GM12878 (cell line): Measurements from ENCODE around the gene EBLN2. TPM values are rescaled to one million over a fixed set of nuclear protein-coding genes. Genes with fewer than 3 reads are reported as not detected.

Source experiments
- ATAC-seq: fragments of 200-7000 bp; cut with Tn5 transposase; 3 replicates; pipeline ENCODE4 v1.9.1; 2020; ENCODE audit warnings: mild to moderate bottlenecking, moderate library complexity
- BruUV-seq: library from RNA; stranded (reverse); fragments of 400-500 nt; replicated peaks from 2 replicates; lab custom pipeline; 2021; lab: Mats Ljungman, UMichigan
- CTCF ChIA-PET: fragments of 300-600 bp; sonication (Branson Sonifier 250); formaldehyde crosslinking; extraction: SDS; loops from one replicate; lab custom pipeline; 2021; ENCODE audit warnings: inconsistent platforms; lab: Yijun Ruan, JAX
- POLR2A ChIA-PET: fragments of 350-600 bp; formaldehyde crosslinking; extraction: SDS; loops from one replicate; lab custom pipeline; 2021; ENCODE audit warnings: inconsistent platforms; lab: Charles Lee
- RAD21 ChIA-PET: fragments of 300-600 bp; sonication (Branson Sonifier 250); formaldehyde crosslinking; loops from one replicate; lab custom pipeline; 2023; ENCODE audit warnings: antibody characterized with exemption; ENCODE audit not compliant: unreplicated experiment; lab: Charles Lee
- SMC1A ChIA-PET: fragments of 300-600 bp; sonication (Branson Sonifier 250); formaldehyde crosslinking; loops from one replicate; lab custom pipeline; 2023; ENCODE audit not compliant: unreplicated experiment, uncharacterized antibody; lab: Charles Lee
- DNase-seq: peaks from one replicate; pipeline ENCODE4 v3.0.0-alpha.2; 2011; ENCODE audit warnings: low read depth, low spot score
- FAIRE-seq: peaks from 3 replicates; lab custom pipeline; 2011; peaks lifted over from hg19 to GRCh38; lab: Jason Lieb, UNC
- H2AFZ ChIP-seq: 2 replicates; pipeline ENCODE4 v1.6.0; 2011; ENCODE audit warnings: low read depth, low read length, control low read depth; ENCODE audit not compliant: control insufficient read depth
- H3K27ac ChIP-seq: 2 replicates; pipeline ENCODE4 v1.5.1; 2011; ENCODE audit warnings: control low read depth; ENCODE audit not compliant: control insufficient read depth, insufficient read depth
- H3K27me3 ChIP-seq, 2 experiments: replicated peaks in 1 of 2; 2 replicates each; pipeline versions ENCODE4 v1.6.0 to v1.6.1; 2011; ENCODE audit warnings: low read length in 1 of 2; ENCODE audit not compliant: control insufficient read depth in 2 of 2, insufficient read depth in 2 of 2
- H3K36me3 ChIP-seq, 2 experiments: 2 replicates each; pipeline ENCODE4 v1.5.1; 2011; ENCODE audit warnings: low read length in 1 of 2; ENCODE audit not compliant: control insufficient read depth in 2 of 2, insufficient read depth in 2 of 2
- H3K4me1 ChIP-seq: 2 replicates; pipeline ENCODE4 v1.6.1; 2011; ENCODE audit warnings: mild to moderate bottlenecking, low read length, moderate library complexity, mixed read lengths; ENCODE audit not compliant: control insufficient read depth, insufficient read depth
- H3K4me2 ChIP-seq: 2 replicates; pipeline ENCODE4 v1.6.0; 2011; ENCODE audit warnings: control low read depth; ENCODE audit not compliant: control insufficient read depth, insufficient read depth
- H3K4me3 ChIP-seq: fragments of 200-600 bp; sonication (generic); 2 replicates; pipeline ENCODE4 v1.5.1; 2016
- H3K79me2 ChIP-seq: 2 replicates; pipeline ENCODE4 v1.6.0; 2011; ENCODE audit warnings: low read length; ENCODE audit not compliant: control insufficient read depth, insufficient read depth
- H3K9ac ChIP-seq: 2 replicates; pipeline ENCODE4 v1.8.0; 2011; ENCODE audit warnings: low read length, control low read depth, mixed read lengths; ENCODE audit not compliant: control insufficient read depth, insufficient read depth
- H3K9me3 ChIP-seq: replicated peaks from 3 replicates; pipeline ENCODE4 v1.5.1; 2011; ENCODE audit warnings: mild to moderate bottlenecking, low read length; ENCODE audit not compliant: control insufficient read depth, insufficient read depth
- H4K20me1 ChIP-seq: 2 replicates; pipeline ENCODE4 v1.6.0; 2011; ENCODE audit not compliant: control insufficient read depth, insufficient read depth
- ATF7 ChIP-seq: fragments of 450-650 bp; IDR thresholded peaks from 2 replicates; pipeline ENCODE4 v1.6.1; 2016; ENCODE audit warnings: low read depth, mild to moderate bottlenecking
- RAD21 ChIP-seq: IDR thresholded peaks from 2 replicates; pipeline ENCODE4 v1.6.1; 2011; ENCODE audit warnings: mild to moderate bottlenecking, low read depth, low read length, moderate library complexity; ENCODE audit not compliant: insufficient read depth
- SMC3 ChIP-seq: IDR thresholded peaks from 2 replicates; pipeline ENCODE4 v1.6.1; 2011; ENCODE audit warnings: low read length, improper control_type of control experiment, borderline replicate concordance
- YY1 ChIP-seq: IDR thresholded peaks from 2 replicates; pipeline ENCODE4 v1.6.1; 2011; ENCODE audit warnings: low read depth, mild to moderate bottlenecking, low read length
- WGBS: methylation state at CpG from one replicate; pipeline ENCODE4 v1.1.6; 2016; ENCODE audit warnings: low lambda C conversion rate; ENCODE audit not compliant: insufficient replicate concordance, insufficient coverage; ENCODE audit errors: missing lambda C conversion rate; 5-methylcytosine and 5-hydroxymethylcytosine counted together
- in situ Hi-C: fragments of 300-500 bp; cut with MboI; formaldehyde crosslinking; loops from 9 replicates; pipeline ENCODE4 v1.14.3; 2018; ENCODE audit warnings: mixed read lengths
- intact Hi-C: fragments of 100-400 bp; cut with micrococcal nuclease; formaldehyde crosslinking; loops from one replicate; pipeline ENCODE4 v1.14.2; 2022; ENCODE audit not compliant: unreplicated experiment
- polyA plus RNA-seq, 11 experiments: library from polyadenylated mRNA; depleted of rRNA in 4 of 11; unstranded in 6 of 11; stranded (reverse) in 5 of 11; fragments of >200 nt; fragmentation: Nextera tagmentation in 4 of 11; fragmentation: Illumina TruSeq in 1 of 11; extraction: Ambion mirVana in 4 of 11; extraction: Trizol in 1 of 11; gene quantifications; 1 replicate in 1 of 11; 2 replicates in 10 of 11; pipeline versions ENCODE4 v1.2.1 to v1.2.3, GENCODE V29; 2011 to 2016; ENCODE audit warnings: inconsistent platforms in 2 of 11, missing spikeins in 2 of 11, low read depth in 1 of 11
- total RNA-seq, 4 experiments: library from RNA; depleted of rRNA in 3 of 4; stranded (reverse); fragments of >200 nt in 3 of 4; fragmentation: Illumina TruSeq in 1 of 4; extraction: Trizol in 1 of 4; gene quantifications; 2 replicates each; pipeline versions ENCODE4 v1.2.1 to v1.2.3, GENCODE V29; 2013 to 2021
- TF ChIP-seq, protein P1 (sequence below), 3 experiments: IDR thresholded peaks in 2 of 3; conservative IDR thresholded peaks in 1 of 3; 2 replicates each; pipeline ENCODE4 v1.5.1; 2011; ENCODE audit warnings: low read depth in 3 of 3, low read length in 3 of 3, mild to moderate bottlenecking in 3 of 3, control low read depth in 2 of 3, moderate library complexity in 2 of 3, inconsistent platforms in 1 of 3, mixed read lengths in 1 of 3; ENCODE audit not compliant: control insufficient read depth in 2 of 3, insufficient read depth in 1 of 3; ENCODE audit errors: extremely low read depth in 1 of 3

Gene EBLN2
- total and polyA plus RNA-seq, 10 of the 15 experiments (the other 5 are each of a cell fraction or from before 2014, with no cell fraction given), result 0.84 to 6.8 (median 3.6) TPM

DNA sequence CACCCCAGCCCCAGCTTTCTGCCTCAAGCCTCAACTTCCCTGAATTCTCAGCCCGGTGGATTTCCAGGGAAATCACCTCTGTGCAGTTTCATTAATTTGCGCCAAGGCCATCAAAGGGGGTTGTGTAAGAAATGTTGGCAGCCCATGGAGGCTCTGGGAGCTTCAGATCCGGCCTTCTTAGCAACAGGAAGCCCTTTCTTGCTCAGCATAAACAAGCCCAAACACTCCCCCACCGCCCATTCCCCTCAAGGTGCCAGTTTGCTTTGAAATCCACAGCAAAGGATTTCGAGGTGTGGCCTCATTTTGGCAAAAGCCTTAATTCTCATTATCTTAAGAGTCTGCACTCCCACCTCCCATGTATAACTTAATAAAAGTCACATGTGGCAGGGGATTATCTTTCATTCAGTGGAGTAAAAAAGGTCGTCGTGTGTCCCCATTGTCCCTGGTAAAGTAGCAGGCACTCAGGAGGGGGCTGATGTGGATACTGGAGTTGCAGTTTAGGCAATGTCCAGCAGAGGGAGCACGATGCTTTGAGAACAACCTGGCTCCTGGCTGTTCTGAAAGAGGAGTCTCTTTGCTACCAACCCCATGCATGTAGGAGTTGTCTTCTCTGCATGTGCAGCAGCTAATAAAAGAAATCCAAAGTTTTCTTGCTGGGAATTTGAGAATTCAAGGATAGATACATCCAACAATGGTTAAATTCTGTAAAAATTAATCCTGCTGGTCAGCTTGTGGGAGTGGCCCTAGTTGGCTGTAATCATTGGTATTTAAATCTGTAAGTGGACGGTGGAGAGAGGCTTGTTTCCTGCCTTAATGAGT is 39.5 kb downstream of the EBLN2 start:
- 7% methylated on average over 9 of the region's 9 CpGs for WGBS
- ChIA-PET RAD21 (interaction anchor here (1.0 to 5.8 kb wide), 2 partner anchors 331 to 401 kb away, joined by 3 to 44 read pairs; no protein-coding TSS in a partner anchor), POLR2A (no interaction called here)

More for the DNA sequence above, 39.5 kb downstream of the EBLN2 start:
- SMC1A ChIA-PET, result interaction anchor here (1.0 to 2.2 kb wide), 7 partner anchors 28 to 401 kb away, joined by 3 to 16 read pairs (median 3); no protein-coding TSS in a partner anchor
- CTCF ChIA-PET, result interaction anchor here (0.7 to 6.2 kb wide), 12 partner anchors 11 to 401 kb away, joined by 3 to 91 read pairs (median 4); no protein-coding TSS in a partner anchor
- H3K9me3 ChIP-seq, result no peaks in the 10 kb centered on the region
- in situ Hi-C loops (no loop called here), intact Hi-C loops (loop anchor here (1.0 to 5.0 kb wide), 3 partner anchors 331 to 401 kb away; no protein-coding TSS in a partner anchor)
- peak; percentile 98 for ATAC-seq
- no peaks in the 10 kb centered on the region for H3K36me3 ChIP-seq
- FAIRE-seq, result peak; percentile 96
- BruUV-seq, result no TSS peak
- no peak overlapping the region for H3K27ac ChIP-seq
- no peaks in the 10 kb centered on the region for H3K79me2 ChIP-seq
- H3K4me2 ChIP-seq, result no peak overlapping the region
- no peak overlapping the region for H3K9ac ChIP-seq
- no peaks in the 10 kb centered on the region for H4K20me1 ChIP-seq
- H3K4me3 ChIP-seq, result no peak overlapping the region
- DNase-seq, result peak; percentile 23
- no peaks in the 10 kb centered on the region for H3K4me1 ChIP-seq
- H2AFZ ChIP-seq, result no peak overlapping the region
- no peaks in the 10 kb centered on the region; a peak in 1 of 4 replicates for H3K27me3 ChIP-seq
- TF ChIP-seq, protein P1, sequence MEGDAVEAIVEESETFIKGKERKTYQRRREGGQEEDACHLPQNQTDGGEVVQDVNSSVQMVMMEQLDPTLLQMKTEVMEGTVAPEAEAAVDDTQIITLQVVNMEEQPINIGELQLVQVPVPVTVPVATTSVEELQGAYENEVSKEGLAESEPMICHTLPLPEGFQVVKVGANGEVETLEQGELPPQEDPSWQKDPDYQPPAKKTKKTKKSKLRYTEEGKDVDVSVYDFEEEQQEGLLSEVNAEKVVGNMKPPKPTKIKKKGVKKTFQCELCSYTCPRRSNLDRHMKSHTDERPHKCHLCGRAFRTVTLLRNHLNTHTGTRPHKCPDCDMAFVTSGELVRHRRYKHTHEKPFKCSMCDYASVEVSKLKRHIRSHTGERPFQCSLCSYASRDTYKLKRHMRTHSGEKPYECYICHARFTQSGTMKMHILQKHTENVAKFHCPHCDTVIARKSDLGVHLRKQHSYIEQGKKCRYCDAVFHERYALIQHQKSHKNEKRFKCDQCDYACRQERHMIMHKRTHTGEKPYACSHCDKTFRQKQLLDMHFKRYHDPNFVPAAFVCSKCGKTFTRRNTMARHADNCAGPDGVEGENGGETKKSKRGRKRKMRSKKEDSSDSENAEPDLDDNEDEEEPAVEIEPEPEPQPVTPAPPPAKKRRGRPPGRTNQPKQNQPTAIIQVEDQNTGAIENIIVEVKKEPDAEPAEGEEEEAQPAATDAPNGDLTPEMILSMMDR (IDR thresholded peaks at IDR 0.05 in 2 of 3, conservative IDR thresholded peaks at IDR 0.05 in 1 of 3; ENCODE audit: control insufficient read depth in 2 of 3, extremely low read depth in 1 of 3, insufficient read depth in 1 of 3, low read depth in 3 of 3, low read length in 3 of 3), result peak; percentile 89 to 95 (median 95); a peak in 5 of 6 replicates
- TF ChIP-seq ATF7 (no peak), YY1 (peak; percentile 60), SMC3 (peak; percentile 94), RAD21 (peak; percentile 87)
